GM19324 (cell line): ENCODE data around the gene ANO6.
"Not testable (repeated sequence)": the region's sequence is repeated elsewhere in the genome, so short reads cannot be mapped to it uniquely, and the experiment has no call there.

Experiments
- ATAC-seq: cut with Tn5 transposase; IDR thresholded peaks from one replicate; pipeline ENCODE4 v1.9.1; 2021; ENCODE audit warnings: mild to moderate bottlenecking, moderate library complexity; ENCODE audit not compliant: unreplicated experiment, low FRiP score

ANO6 gene

DNA sequence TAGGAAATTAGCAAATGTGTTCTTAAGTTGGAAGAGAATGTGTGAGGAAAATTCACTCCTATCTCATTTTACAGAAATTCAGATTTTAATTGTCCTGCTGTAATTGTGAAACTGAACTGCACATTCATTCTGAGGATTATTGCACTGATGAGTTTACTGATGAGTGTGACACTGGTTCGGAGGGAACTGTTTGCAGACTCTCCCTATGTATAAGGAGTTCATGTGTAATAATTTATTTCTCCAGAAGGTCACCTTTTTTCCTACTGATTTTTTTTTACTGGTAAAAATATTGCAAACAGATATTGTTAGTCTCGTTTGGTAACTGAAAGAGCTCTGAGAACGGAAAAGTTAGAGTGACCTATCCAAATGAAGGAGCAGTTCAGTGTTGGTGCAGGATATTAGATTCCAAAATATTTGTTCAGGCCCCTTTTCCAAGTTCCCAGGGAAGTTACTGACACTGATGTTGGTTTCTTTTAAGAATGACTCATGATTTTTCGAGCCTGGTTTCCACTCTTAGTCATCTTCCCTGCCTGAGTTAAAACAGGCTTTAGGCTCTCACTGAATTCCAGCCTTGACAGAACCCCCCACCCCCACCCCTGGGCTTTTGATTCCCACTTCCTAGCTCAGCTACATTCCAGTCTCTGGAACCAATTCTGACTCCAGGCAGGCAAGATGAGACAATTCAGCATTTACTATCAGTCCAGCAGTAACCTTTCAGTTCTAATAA lies 18.4 kb downstream of the ANO6 start:
- ATAC-seq: no peak

DNA sequence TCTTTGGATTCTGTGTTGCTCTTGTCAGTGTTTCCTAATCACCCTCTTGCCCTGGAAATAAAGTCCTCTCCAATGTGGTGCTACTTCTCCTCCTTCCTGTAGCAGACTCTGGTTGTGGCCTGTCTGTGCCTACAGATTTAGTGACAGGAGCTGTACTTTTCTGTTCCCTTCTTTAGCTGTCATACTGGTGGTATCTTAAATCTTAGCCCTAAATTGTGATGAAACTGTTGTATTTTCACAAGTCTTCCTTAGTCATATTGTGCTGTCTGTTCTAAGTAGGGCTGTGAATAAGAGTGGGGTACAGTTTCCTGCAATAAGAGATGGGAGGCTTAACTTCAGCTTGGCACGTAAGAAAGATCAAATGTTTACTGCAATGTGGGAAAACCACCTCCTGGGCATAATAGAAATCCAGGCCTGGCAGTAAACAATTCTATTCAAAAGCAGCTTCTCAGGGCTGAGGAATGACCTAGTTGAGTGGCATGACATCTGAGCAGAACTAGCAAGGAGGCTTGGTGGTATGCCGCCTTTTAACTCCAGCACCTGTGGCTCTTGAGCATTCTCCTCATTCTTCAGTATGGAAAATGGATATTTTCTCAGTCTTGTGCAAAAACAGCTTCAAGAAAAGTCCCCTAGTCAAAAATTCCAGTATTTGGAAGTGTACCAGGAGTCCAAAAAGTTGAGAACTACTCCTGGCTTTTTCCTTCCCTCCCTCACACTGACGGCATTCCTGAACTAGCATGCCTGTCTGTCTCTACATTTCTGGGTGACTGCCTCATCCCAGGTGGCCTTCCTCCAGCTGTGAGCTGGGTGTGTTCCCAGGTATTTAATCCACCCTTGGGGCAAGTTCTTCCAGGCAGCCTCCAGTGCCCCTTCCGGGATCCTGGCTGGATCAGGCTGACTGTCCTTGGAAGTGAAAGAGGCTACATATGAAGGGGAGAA lies 19.5 kb downstream of the ANO6 start:
- peak; percentile 31 for ATAC-seq

- not testable (repeated sequence) for ATAC-seq
Measured at GRCh38 chr12:45236383-45236782, 20.5 kb downstream of the ANO6 start.

DNA sequence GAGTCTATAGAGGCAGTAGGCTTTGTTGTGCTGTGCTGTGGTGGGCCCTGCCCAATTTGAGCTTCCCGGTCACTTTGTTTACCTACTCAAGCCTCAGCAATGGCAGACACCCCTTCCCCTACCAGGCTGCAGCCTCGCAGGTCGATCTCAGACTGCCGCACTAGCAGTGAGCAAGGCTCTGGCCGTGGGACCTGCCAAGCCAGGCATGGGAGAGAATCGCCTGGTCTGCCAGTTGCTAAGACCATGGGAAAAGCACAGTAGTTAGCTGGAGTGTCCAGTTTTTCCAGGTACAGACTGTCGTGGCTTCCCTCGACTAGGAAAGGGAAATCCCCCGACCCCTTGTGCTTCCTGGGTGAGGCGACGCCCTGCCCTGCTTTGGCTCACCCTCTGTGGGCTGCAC lies 26.3 kb downstream of the ANO6 start:
- no peak for ATAC-seq

DNA sequence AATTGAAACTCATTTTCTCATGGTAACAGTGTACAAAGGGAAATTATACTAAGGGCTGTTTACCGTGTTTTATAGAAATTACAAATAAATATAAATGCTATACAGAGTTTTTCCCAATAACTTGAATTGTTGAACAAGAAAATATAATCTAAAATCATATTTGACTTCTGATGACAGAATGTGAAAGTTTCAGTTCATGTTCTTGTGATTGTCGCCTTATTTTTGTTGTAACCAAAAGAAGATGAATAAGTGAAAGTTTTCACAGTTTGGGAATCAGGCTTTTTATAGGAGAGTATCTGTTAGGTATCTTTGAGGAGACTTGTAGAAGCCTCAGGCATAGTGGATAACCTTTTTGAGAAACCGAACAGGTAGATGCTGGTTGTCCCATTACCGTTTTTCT lies 28.1 kb downstream of the ANO6 start:
- no peak for ATAC-seq

GRCh38 chr12:45244561-45245343 lies 28.9 kb downstream of the ANO6 start:
- peak; percentile 74 for ATAC-seq

DNA sequence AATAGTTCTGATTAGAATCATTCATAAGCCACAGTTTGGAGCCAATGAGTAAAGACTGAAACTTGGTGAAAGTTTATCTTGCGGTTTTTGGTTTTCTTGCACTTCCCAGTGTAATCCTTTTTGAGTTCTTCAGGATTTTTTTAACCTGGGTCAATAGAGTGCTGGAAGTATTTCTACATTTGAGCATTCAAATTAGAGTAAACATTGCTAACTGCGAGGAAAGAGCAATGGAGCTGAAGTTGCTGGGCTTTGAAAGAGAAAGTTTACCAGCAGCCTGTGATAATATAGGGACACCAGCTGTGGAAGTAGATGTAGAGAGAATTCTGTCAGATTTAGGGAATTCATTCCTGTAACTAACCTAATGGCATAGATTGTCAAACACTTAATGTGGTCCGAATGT lies 30.3 kb downstream of the ANO6 start:
- ATAC-seq: no peak

- ATAC-seq: no peak
Measured at GRCh38 chr12:45247589-45247988, 31.7 kb downstream of the ANO6 start.

DNA sequence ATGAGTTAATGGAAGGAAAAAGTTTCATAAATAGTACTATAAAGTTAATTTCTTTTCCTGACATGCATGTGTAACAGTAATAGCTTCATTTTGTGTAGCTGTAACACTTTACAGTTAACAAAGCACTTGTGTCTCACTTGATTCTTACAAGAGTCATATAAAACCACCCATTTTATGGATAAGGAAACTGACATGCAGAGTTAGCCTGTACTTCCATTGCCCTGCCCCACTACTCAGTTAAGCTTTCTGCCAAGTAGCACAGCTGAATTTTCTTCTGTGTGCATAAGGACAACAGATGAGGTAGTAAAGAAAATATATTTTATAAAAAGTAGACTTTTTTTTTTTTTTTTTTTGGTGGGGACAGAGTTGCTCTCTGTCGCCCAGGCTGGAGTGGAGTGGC lies 32.2 kb downstream of the ANO6 start:
- ATAC-seq: no peak

DNA sequence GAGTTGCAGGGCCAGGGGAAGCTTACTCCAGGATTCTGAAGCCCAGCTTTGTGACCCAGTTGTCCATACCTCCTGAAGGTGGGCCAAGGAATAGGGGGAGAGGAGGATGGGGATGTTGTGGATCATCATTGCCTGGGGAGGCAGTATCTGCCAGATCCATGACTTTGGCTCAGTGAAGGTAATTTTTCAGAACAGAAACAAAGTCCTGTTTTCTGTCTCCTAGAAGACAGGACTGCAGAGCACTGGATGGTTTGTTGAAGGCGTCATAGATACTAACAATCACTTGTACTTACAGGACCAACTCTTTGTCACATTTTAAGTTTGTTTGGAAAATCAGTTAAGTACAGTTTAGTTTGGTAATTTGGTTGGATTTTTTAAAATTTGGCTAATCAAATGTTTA lies 38.4 kb downstream of the ANO6 start:
- ATAC-seq: no peak

- ATAC-seq: no peak
Measured at GRCh38 chr12:45256721-45257120, 40.8 kb downstream of the ANO6 start.

DNA sequence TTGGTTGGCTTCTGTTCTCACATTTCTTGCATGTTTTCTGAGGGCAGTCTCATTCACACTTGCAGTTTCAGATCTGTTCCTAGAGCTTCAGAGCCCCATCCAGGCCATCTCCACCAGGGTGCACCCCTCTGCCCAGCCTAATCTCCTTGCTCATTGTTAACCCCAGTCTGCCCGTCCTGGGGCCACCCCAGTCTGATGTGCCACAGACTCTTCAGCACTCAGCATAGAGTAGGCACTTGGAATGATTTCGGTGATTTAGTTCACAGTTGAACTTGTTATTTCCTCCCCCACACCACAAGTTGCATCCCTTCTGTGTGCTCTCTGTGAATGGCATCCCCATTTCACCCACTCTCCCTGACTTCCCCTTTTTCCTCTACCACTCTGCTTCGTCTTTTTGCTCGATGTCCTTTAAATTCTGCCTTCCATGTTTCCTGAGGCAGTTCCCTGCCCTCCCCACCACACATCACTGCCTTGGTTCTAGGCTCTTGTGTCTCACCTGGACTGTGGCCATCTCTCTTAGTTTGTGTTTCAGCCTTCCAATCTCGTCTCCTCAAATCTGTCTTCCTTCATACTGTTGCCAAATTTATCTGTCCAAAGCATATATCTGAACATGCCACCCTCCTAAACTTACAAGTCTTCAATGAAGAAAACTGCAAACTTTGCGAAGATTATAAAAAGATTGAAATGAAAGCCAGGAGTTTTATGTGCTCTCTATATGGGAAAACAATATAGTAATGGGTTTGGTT lies 41.5 kb downstream of the ANO6 start:
- ATAC-seq: peak; percentile 87

- ATAC-seq: no peak
Measured at GRCh38 chr12:45259675-45260074, 43.8 kb downstream of the ANO6 start.

DNA sequence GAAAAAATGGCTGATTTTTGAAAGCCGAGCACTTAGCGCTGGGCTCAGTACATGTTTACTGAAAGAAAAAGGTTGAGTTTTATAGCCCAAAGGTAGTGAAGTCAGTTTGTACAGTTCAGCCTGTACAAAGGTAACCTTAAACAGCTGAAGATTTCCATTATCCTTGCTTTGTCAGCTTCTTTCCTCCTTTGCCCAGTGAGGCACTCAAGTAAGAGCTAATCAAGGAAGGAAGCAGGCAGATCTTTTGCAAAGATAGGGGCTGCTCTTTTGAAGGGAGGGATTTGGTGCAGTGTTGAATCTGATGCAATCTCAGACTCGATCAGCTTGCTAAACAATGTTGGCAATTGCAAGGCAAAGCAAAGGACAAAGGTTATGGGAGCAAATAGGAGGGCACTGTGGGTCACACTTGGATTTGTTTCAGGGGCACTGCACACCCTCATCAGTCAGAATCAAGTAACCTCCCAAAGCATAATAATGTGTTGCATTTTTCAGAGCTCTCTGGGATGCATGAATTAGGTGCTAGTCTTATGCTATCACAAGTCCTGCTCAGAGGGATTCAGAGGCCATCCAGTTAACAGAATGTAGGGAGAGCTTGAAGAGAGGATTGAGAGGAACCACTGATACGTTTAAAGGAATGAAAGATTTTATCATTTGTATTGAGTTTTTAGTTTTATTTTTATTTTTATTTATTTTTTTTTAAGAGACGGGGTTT lies 44.4 kb downstream of the ANO6 start:
- ATAC-seq: no peak

- ATAC-seq: no peak
Measured at GRCh38 chr12:45260854-45261253, 45.0 kb downstream of the ANO6 start.

- ATAC-seq: not testable (repeated sequence)
Measured at GRCh38 chr12:45262185-45262584, 46.3 kb downstream of the ANO6 start.

DNA sequence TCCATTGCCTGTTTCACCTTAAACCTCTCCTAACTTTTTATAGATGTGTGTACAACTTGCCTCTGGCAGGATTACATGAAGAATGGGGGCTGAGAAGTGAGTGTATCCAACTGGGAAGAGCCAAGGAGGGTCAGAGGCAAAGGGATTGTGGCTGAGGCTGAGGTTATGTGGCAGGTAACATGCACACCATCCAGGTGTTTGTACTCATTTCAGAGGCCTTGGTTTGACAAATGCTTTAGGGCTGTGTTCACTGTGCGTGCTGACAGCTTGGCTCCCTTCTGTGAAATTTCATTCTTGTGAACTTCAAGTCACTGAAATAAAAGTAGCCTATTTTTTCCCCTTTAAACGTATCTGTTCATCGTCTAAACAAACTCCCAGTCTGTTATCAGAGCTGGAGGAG lies 47.7 kb downstream of the ANO6 start:
- no peak for ATAC-seq

DNA sequence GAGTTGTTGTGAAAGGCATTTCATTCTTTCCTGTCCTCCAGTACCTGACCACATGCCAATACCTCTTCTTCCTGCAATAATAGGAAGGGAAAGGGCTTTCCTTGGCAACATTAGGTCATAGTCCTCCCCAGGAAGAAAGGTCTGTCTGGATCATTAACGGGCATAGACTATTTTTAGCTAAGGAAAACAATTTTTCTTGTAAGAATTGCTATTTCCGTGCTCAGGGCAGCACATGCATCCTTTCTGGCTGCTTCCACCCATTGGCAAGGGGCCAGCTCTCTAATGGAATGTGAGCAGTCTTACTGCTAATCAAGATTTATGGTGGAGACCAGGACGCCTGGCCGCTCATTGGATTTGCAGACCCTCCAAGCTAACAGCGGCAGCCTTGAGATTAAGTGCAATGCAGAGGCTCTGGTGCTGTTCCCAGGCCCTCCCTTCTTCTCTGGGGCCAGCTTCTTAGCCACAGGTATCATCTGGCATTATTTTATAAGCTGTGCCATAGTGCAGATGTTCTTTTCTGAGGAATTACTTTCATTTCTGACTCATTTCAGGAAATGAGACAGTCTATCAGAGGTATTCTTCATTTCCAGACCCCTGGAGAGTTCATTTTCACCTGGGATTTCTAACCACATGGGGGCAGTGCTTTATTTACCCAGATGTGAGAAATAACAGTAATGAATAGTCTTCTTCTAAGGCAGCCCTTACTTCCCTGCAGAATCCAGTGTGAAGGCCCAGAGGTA lies 52.9 kb downstream of the ANO6 start:
- no peak for ATAC-seq

- no peak for ATAC-seq
Measured at GRCh38 chr12:45269412-45269751, 53.5 kb downstream of the ANO6 start.
